ENCODE data around the gene RAPGEF5. TPM values are rescaled to one million over a fixed set of nuclear protein-coding genes. Genes with fewer than 3 reads are reported as not detected.

Gene RAPGEF5
- total RNA-seq, 4 donors from 2014 or later: 21.2 to 27.0 (median 24.1) TPM

- TF ChIP-seq EP300 (IDR thresholded peaks at IDR 0.05) (no peak), POLR2A (IDR thresholded peaks at IDR 0.05; ENCODE audit: low read depth) (no peak), POLR2AphosphoS5 (IDR thresholded peaks at IDR 0.05) (no peak)
- 94% methylated on average over 5 of the region's 8 CpGs for WGBS
- Histone ChIP-seq H3K4me3 (no peak overlapping the region), H3K36me3 (peaks cover 0 to 50% (median 0%) of the 10 kb centered on the region in 4 donors), H3K9me3 (no peaks in the 10 kb centered on the region), H3K4me1 (peaks cover 0 to 17% (median 5%) of the 10 kb centered on the region in 4 donors), H3K27ac (replicated peaks in 1 of 4) (no peak overlapping the region), H3K27me3 (peaks cover 0 to 8% (median 0%) of the 10 kb centered on the region in 4 donors)
- no peak for DNase-seq (ENCODE audit: extremely low spot score)
- intact Hi-C loops (cut with DNase I): no loop called here
Observed at GRCh38 chr7:22120391-22121053, 236.4 kb downstream of the RAPGEF5 start.

GRCh38 chr7:22117222-22117621, 239.7 kb downstream of the RAPGEF5 start:
- peaks cover 0 to 48% (median 0%) of the 10 kb centered on the region in 4 donors for H3K36me3 ChIP-seq
- H3K9me3 ChIP-seq: no peaks in the 10 kb centered on the region
- TF ChIP-seq EP300 (IDR thresholded peaks at IDR 0.05): no peak
- TF ChIP-seq POLR2A (IDR thresholded peaks at IDR 0.05; ENCODE audit: low read depth): no peak
- TF ChIP-seq POLR2AphosphoS5 (IDR thresholded peaks at IDR 0.05): no peak
- TF ChIP-seq CTCF (IDR thresholded peaks at IDR 0.05): no peak
- no peak for DNase-seq (ENCODE audit: extremely low spot score)
- intact Hi-C loops (cut with DNase I): loop anchor here (10.0 kb wide), 1 partner anchor 178 kb away; no protein-coding TSS in a partner anchor
- peaks cover 0 to 10% (median 1%) of the 10 kb centered on the region in 4 donors for H3K4me1 ChIP-seq
- 79% methylated on average over 4 of the region's 6 CpGs for WGBS
- peaks cover 0 to 3% (median 0%) of the 10 kb centered on the region in 4 donors for H3K27me3 ChIP-seq
- H3K4me3 ChIP-seq: no peak overlapping the region
- no peak overlapping the region for H3K27ac ChIP-seq (replicated peaks in 1 of 4)

- peaks cover 0 to 46% (median 0%) of the 10 kb centered on the region in 4 donors for H3K36me3 ChIP-seq
- intact Hi-C loops (cut with DNase I): loop anchor here (10.0 kb wide), 1 partner anchor 178 kb away; no protein-coding TSS in a partner anchor
- no peak for TF ChIP-seq POLR2A (IDR thresholded peaks at IDR 0.05; ENCODE audit: low read depth)
- no peak for TF ChIP-seq POLR2AphosphoS5 (IDR thresholded peaks at IDR 0.05)
- no peak for TF ChIP-seq CTCF (IDR thresholded peaks at IDR 0.05)
- no peak for TF ChIP-seq EP300 (IDR thresholded peaks at IDR 0.05)
- no peak overlapping the region for H3K4me3 ChIP-seq
- H3K27ac ChIP-seq (replicated peaks in 1 of 4): no peak overlapping the region
- WGBS: 96% methylated on average over 7 of the region's 7 CpGs
- H3K9me3 ChIP-seq: no peaks in the 10 kb centered on the region
- no peaks in the 10 kb centered on the region for H3K27me3 ChIP-seq
- H3K4me1 ChIP-seq: peaks cover 0 to 6% (median 0%) of the 10 kb centered on the region in 4 donors
- no peak for DNase-seq (ENCODE audit: extremely low spot score)
Observed at GRCh38 chr7:22116451-22117030, 240.4 kb downstream of the RAPGEF5 start.

- 96% methylated on average over 5 of the region's 5 CpGs for WGBS
- Histone ChIP-seq H3K4me3 (no peak overlapping the region), H3K27ac (replicated peaks in 1 of 4) (no peak overlapping the region), H3K36me3 (peaks cover 0 to 37% (median 0%) of the 10 kb centered on the region in 4 donors), H3K9me3 (no peaks in the 10 kb centered on the region), H3K27me3 (no peaks in the 10 kb centered on the region), H3K4me1 (peaks cover 0 to 8% (median 2%) of the 10 kb centered on the region in 4 donors)
- TF ChIP-seq EP300 (IDR thresholded peaks at IDR 0.05) (no peak), CTCF (IDR thresholded peaks at IDR 0.05) (no peak), POLR2AphosphoS5 (IDR thresholded peaks at IDR 0.05) (no peak), POLR2A (IDR thresholded peaks at IDR 0.05; ENCODE audit: low read depth) (no peak)
- intact Hi-C loops (cut with DNase I): loop anchor here (10.0 kb wide), 1 partner anchor 179 kb away; no protein-coding TSS in a partner anchor
- DNase-seq (ENCODE audit: extremely low spot score): no peak
Observed at GRCh38 chr7:22115689-22116088, 241.3 kb downstream of the RAPGEF5 start.

GRCh38 chr7:22114440-22114981, 242.4 kb downstream of the RAPGEF5 start:
- Histone ChIP-seq H3K27ac (replicated peaks in 1 of 4) (no peak overlapping the region), H3K27me3 (peaks cover 0 to 2% (median 0%) of the 10 kb centered on the region in 4 donors), H3K36me3 (peaks cover 0 to 26% (median 0%) of the 10 kb centered on the region in 4 donors), H3K4me1 (peaks cover 0 to 17% (median 6%) of the 10 kb centered on the region in 4 donors), H3K4me3 (no peak overlapping the region), H3K9me3 (no peaks in the 10 kb centered on the region)
- DNase-seq (ENCODE audit: extremely low spot score): no peak
- no peak for TF ChIP-seq POLR2AphosphoS5 (IDR thresholded peaks at IDR 0.05)
- no peak for TF ChIP-seq CTCF (IDR thresholded peaks at IDR 0.05)
- TF ChIP-seq EP300 (IDR thresholded peaks at IDR 0.05): no peak
- no peak for TF ChIP-seq POLR2A (IDR thresholded peaks at IDR 0.05; ENCODE audit: low read depth)
- WGBS: 83% methylated on average over 6 of the region's 7 CpGs
- intact Hi-C loops (cut with DNase I): loop anchor here (10.0 kb wide), 1 partner anchor 180 kb away; no protein-coding TSS in a partner anchor

Measured in esophagus muscularis mucosa (tissue), 4 donors.